ENCODE measurements around the gene MORN4.

Gene MORN4

DNA sequence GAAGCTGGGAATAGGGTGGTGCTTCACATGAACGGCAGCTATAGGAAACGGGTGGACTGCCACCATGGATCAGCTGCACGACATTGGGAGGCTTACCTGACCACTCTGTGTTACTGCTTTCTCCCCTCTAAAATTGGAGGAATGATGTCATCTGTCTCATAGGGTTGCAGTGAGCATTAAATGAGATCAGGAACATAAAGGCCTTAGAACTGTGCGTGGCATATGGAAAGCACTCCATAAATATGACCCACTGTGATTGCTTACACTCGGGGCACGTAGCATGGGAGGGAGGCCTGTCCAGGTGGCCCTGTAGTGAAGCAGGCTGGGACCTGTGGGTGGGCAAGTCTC is 34.1 kb downstream of the MORN4 start:
- no peaks in the 10 kb centered on the region for H3K36me3 ChIP-seq (replicated peaks)
- no peak for TF ChIP-seq CTCF (IDR thresholded peaks at IDR 0.05; ENCODE audit: low read depth, low read length, missing control alignments)
- no peak for DNase-seq
- H3K27me3 ChIP-seq (replicated peaks), result no peaks in the 10 kb centered on the region
- in situ Hi-C loops (cut with HindIII; ENCODE audit: low pct_ligation_motif_present, low sequenced_read_pairs), result no loop called here
- H3K4me3 ChIP-seq (ENCODE audit: low read depth, low read length), result no peak overlapping the region
- no peak overlapping the region for H3K27ac ChIP-seq

DNA sequence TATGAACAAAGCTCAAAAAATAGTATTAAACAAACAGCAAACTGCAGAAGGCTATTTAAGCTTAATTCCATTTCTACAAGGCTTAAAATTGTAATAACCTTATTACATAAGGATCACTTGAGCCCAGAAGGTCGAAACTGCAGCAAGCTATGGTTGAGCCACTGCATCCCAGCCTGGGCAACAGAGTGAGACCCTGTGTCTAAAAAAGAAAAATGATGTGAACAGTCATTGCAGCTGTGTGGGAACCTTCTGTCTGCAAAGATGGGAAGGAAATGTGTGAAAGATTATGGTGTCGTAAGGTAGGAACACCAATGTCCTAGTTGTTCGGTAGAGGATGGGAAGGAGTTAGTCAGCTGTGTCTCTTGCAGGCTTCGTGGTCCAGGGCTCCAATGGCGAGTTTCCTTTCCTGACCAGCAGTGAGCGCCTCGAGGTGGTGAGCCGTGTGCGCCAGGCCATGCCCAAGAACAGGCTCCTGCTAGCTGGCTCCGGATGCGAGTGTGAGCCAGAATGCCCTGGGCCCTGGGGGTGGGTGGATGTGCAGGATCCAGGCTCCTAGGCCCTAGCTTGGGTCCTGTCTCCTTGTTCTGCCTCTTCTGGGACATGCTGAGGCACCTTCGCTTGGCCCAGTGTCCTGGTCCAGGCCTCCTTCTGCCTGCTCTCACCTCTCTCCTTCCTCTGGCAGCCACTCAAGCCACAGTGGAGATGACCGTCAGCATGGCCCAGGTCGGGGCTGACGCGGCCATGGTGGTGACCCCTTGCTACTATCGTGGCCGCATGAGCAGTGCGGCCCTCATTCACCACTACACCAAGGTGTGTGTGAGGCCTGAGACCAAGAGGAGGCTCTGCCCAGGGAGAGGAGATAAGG is 34.7 kb downstream of the MORN4 start:
- in situ Hi-C loops (cut with HindIII; ENCODE audit: low pct_ligation_motif_present, low sequenced_read_pairs), result no loop called here
- no peak for DNase-seq
- Histone ChIP-seq H3K27ac (no peak overlapping the region), H3K27me3 (replicated peaks) (no peaks in the 10 kb centered on the region), H3K4me3 (ENCODE audit: low read depth, low read length) (no peak overlapping the region), H3K36me3 (replicated peaks) (no peaks in the 10 kb centered on the region)
- no peak for TF ChIP-seq CTCF (IDR thresholded peaks at IDR 0.05; ENCODE audit: low read depth, low read length, missing control alignments)

DNA sequence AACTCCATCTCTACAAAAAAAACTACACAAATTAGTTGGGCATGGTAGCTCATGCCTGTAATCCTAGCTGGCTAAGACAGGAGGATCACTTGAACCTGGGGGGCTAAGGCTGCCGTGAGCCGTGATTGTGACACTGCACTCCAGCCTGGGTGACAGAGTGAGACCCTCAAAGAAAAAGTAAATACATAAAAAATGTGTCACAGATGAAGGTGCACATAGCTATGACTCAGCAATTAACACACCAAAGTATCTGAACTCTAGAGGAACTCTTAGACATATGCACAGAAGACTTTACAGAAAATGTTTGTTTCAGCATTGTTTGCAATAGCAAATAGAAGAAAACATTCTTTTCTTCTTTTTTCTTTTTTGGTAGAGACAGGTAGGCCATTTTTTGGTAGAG is 35.5 kb downstream of the MORN4 start:
- in situ Hi-C loops (cut with HindIII; ENCODE audit: low pct_ligation_motif_present, low sequenced_read_pairs), result no loop called here
- H3K27me3 ChIP-seq (replicated peaks), result no peaks in the 10 kb centered on the region
- no peak overlapping the region for H3K4me3 ChIP-seq (ENCODE audit: low read depth, low read length)
- no peak for TF ChIP-seq CTCF (IDR thresholded peaks at IDR 0.05; ENCODE audit: low read depth, low read length, missing control alignments)
- no peaks in the 10 kb centered on the region for H3K36me3 ChIP-seq (replicated peaks)
- no peak overlapping the region for H3K27ac ChIP-seq
- no peak for DNase-seq

GRCh38 chr10:97596101-97597082 is 36.9 kb downstream of the MORN4 start:
- Histone ChIP-seq H3K27me3 (replicated peaks) (no peaks in the 10 kb centered on the region), H3K36me3 (replicated peaks) (no peaks in the 10 kb centered on the region), H3K27ac (peak overlapping the region; percentile 76), H3K4me3 (ENCODE audit: low read depth, low read length) (no peak overlapping the region)
- in situ Hi-C loops (cut with HindIII; ENCODE audit: low pct_ligation_motif_present, low sequenced_read_pairs), result no loop called here
- TF ChIP-seq CTCF (IDR thresholded peaks at IDR 0.05; ENCODE audit: low read depth, low read length, missing control alignments), result peak; percentile 27
- peak; percentile 76 for DNase-seq

DNA sequence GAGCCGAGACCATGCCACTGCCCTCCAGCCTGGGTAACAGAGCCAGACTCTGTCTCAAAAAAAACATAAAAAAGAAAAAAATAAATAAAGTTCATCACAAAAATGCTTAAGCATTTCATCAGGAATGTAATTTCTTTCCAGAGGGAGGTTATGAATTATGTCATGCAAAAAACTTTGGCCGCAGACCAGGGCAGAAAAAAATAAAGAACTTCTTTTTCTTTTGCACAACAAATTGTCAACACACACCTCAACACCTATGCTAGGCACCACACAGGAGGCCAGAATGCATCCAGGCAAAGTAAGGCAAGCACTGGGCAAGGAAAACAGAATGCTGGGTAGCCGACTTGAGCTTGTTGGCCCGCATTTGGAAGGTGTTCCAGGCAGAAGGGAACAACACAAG is 39.9 kb downstream of the MORN4 start:
- in situ Hi-C loops (cut with HindIII; ENCODE audit: low pct_ligation_motif_present, low sequenced_read_pairs), result no loop called here
- Histone ChIP-seq H3K36me3 (replicated peaks) (no peaks in the 10 kb centered on the region), H3K27ac (no peak overlapping the region), H3K27me3 (replicated peaks) (no peaks in the 10 kb centered on the region), H3K4me3 (ENCODE audit: low read depth, low read length) (no peak overlapping the region)
- peak; percentile 5 for DNase-seq
- no peak for TF ChIP-seq CTCF (IDR thresholded peaks at IDR 0.05; ENCODE audit: low read depth, low read length, missing control alignments)
